Measurements from ENCODE around the gene RBMS1.

- TF ChIP-seq CTCF (IDR thresholded peaks at IDR 0.05) (no peak), EZH2 (IDR thresholded peaks at IDR 0.05; ENCODE audit: borderline replicate concordance, insufficient read depth, low read depth, low read length, poor library complexity, severe bottlenecking) (no peak)
Observed at GRCh38 chr2:160517731-160518130, 24.1 kb upstream of the RBMS1 start.
